ENCODE data around the gene HPCAL1. TPM values are rescaled to one million over a fixed set of nuclear protein-coding genes. Genes with fewer than 3 reads are reported as not detected.

HPCAL1 gene
- total and polyA plus RNA-seq, 2 of the 8 experiments (the other 6 are each of a cell fraction or from before 2014, with no cell fraction given), result 5.8 to 8.6 TPM

DNA sequence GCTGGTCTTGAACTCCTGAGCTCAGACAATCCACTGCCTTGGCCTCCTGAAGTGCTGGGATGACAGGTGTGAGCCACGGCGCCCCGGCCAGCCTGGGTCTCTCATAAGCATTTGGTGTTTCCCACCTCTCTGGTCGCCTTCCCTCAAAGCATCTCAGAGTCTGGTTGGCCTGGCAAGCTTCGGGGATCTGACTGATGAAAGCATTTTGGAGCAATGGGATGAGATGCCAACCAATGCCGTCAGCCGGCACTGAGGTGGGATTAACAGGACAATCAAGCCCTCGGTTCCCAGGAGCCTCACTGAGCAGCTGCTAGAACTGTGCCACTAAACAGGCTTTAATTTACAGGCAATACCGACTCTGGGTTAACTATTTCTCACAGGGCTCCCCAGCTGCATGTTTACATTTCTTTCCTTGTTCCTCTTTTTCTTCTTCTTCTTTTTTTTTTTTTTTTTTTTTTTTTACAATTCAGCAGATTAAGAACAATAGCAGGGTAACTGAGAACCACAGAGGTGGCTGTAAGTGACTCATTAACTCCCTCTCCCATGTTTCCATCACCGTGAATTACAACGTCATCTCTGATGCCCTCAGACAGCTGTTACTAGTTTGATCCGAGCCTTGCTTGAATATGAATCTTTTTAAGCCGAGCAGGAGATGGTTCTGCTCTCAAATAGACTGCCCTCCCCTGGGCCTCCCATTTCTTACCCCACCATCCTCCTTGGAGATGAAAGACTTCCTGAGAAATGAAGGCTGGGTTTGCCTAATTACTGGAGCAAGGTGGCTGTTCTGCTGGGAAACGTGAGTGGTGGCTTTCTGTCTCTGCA, 107.5 kb downstream of the HPCAL1 start (continued):
- TF ChIP-seq, protein P1, sequence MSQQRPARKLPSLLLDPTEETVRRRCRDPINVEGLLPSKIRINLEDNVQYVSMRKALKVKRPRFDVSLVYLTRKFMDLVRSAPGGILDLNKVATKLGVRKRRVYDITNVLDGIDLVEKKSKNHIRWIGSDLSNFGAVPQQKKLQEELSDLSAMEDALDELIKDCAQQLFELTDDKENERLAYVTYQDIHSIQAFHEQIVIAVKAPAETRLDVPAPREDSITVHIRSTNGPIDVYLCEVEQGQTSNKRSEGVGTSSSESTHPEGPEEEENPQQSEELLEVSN (IDR thresholded peaks at IDR 0.05), result no peak
- TF ChIP-seq TEAD4 (IDR thresholded peaks at IDR 0.05; ENCODE audit: low read depth, low read length) (no peak), JUND (IDR thresholded peaks at IDR 0.05; ENCODE audit: low read length) (no peak), TAF1 (IDR thresholded peaks at IDR 0.05; ENCODE audit: low read depth, low read length) (no peak), BACH1 (IDR thresholded peaks at IDR 0.05; ENCODE audit: low read length) (no peak), POLR2A (IDR thresholded peaks at IDR 0.05; ENCODE audit: control extremely low read depth in 1 of 2, low read depth in 2 of 2, low read length in 2 of 2) (no peak), TBP (IDR thresholded peaks at IDR 0.05; ENCODE audit: low read depth, low read length) (no peak), JUN (IDR thresholded peaks at IDR 0.05; ENCODE audit: low read depth, low read length) (no peak)
